PC-9 (cell line): ENCODE measurements around the gene MRPS25. TPM values are rescaled to one million over a fixed set of nuclear protein-coding genes. Genes with fewer than 3 reads are reported as not detected.

Experiments
- BruUV-seq: library from RNA; stranded (reverse); fragments of 400-500 nt; replicated peaks from 2 replicates; lab custom pipeline; 2021; lab: Mats Ljungman, UMichigan
- CTCF ChIA-PET: fragments of 300-600 bp; sonication (Branson Sonifier 250); formaldehyde crosslinking; loops from one replicate; lab custom pipeline; 2022; ENCODE audit warnings: antibody characterized with exemption; lab: Charles Lee
- POLR2A ChIA-PET: fragments of 300-600 bp; sonication (Branson Sonifier 250); formaldehyde crosslinking; loops from one replicate; lab custom pipeline; 2022; ENCODE audit warnings: antibody characterized with exemption; ENCODE audit not compliant: unreplicated experiment; lab: Charles Lee
- DNase-seq, 2 experiments: peaks; one replicate each; pipeline versions ENCODE4 v3.0.0 to v3.0.0-alpha.2; 2015 to 2022; ENCODE audit warnings: mixed read lengths in 1 of 2
- H2AFZ ChIP-seq: fragments of 200-600 bp; sonication (generic); 2 replicates; pipeline ENCODE4 v1.8.1; 2017; ENCODE audit warnings: antibody characterized with exemption
- H3F3A ChIP-seq: fragments of 200-600 bp; sonication (generic); 2 replicates; pipeline ENCODE4 v1.8.1; 2017; ENCODE audit warnings: antibody characterized with exemption, mild to moderate bottlenecking, low read depth; ENCODE audit not compliant: insufficient read depth
- H3K27ac ChIP-seq: fragments of 200-600 bp; sonication (generic); 2 replicates; pipeline ENCODE4 v1.6.1; 2016; ENCODE audit warnings: mixed run types
- H3K27me3 ChIP-seq: fragments of 200-600 bp; sonication (generic); 2 replicates; pipeline ENCODE4 v1.6.1; 2016; ENCODE audit warnings: low read depth, mixed run types; ENCODE audit not compliant: insufficient read depth
- H3K36me3 ChIP-seq: fragments of 200-600 bp; sonication (generic); 2 replicates; pipeline ENCODE4 v1.6.1; 2016; ENCODE audit warnings: low read depth, mixed run types
- H3K4me1 ChIP-seq: fragments of 200-600 bp; sonication (generic); replicated peaks from 2 replicates; pipeline ENCODE4 v1.6.1; 2016; ENCODE audit warnings: mixed run types; ENCODE audit not compliant: insufficient read depth
- H3K4me2 ChIP-seq: fragments of 200-600 bp; sonication (generic); 2 replicates; pipeline ENCODE4 v1.6.1; 2017; ENCODE audit warnings: mixed run types
- H3K4me3 ChIP-seq: fragments of 200-600 bp; sonication (generic); 2 replicates; pipeline ENCODE4 v1.6.1; 2016; ENCODE audit warnings: mixed run types
- H3K79me2 ChIP-seq: fragments of 200-600 bp; sonication (generic); 2 replicates; pipeline ENCODE4 v1.6.1; 2017; ENCODE audit warnings: low read depth, mixed run types
- H3K9me2 ChIP-seq: fragments of 200-600 bp; sonication (generic); 2 replicates; pipeline ENCODE4 v1.8.1; 2017; ENCODE audit warnings: mild to moderate bottlenecking; ENCODE audit not compliant: insufficient read depth
- H3K9me3 ChIP-seq: fragments of 200-600 bp; sonication (generic); 2 replicates; pipeline ENCODE4 v1.8.1; 2016; ENCODE audit warnings: low read depth; ENCODE audit not compliant: insufficient read depth
- H4K20me1 ChIP-seq: fragments of 200-600 bp; sonication (generic); 2 replicates; pipeline ENCODE4 v1.8.1; 2017; ENCODE audit not compliant: insufficient read depth
- EZH2 ChIP-seq: fragments of 200-600 bp; sonication (generic); IDR thresholded peaks from 2 replicates; pipeline ENCODE4 v1.8.0; 2017; ENCODE audit warnings: antibody characterized with exemption, low read depth
- intact Hi-C: fragments of 100-400 bp; cut with micrococcal nuclease; formaldehyde crosslinking; loops from one replicate; pipeline ENCODE4 v1.10.0; 2022; ENCODE audit not compliant: unreplicated experiment
- total RNA-seq: library from RNA; stranded (reverse); gene quantifications from 2 replicates; pipeline ENCODE4 v1.2.3, GENCODE V29; 2021
- TF ChIP-seq, protein P1 (sequence below): fragments of 200-600 bp; sonication (generic); conservative IDR thresholded peaks from 2 replicates; pipeline ENCODE4 v1.6.1; 2017; ENCODE audit warnings: mixed run types, antibody characterized with exemption, mild to moderate bottlenecking, moderate library complexity

The MRPS25 gene
- total RNA-seq, 1 experiment from 2014 or later = 47.8 TPM

DNA sequence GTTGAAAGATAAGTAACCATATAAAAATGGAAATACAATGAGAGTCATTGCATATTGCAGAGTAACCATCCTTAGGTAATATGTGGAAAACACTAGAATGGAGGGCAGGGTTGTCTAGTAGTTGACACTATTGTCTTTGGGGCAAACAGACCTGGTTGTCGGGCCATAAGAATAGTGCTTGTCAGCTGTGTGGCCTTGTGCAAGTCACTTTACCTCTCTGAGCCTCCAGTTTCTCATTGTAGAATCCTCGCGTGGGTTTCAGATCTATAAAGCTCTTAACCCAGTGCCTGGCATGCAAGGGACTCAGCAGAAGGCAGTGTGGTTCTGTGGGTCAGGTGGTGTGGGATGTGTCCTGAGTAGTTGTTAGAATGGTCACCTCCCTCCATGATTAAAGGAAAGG is 32.0 kb downstream of the MRPS25 start:
- BruUV-seq = no TSS peak
- H2AFZ ChIP-seq = no peak overlapping the region
- intact Hi-C loops = no loop called here

GRCh38 chr3:15032650-15033049 is 32.5 kb downstream of the MRPS25 start:
- no peak for DNase-seq
- H3K9me3 ChIP-seq = no peaks in the 10 kb centered on the region
- ChIA-PET POLR2A (no interaction called here), CTCF (no interaction called here)
- no peak overlapping the region for H3K4me3 ChIP-seq
- no TSS peak for BruUV-seq
- H3F3A ChIP-seq = no peaks in the 10 kb centered on the region; the same call in 1 of the 2 replicates
- H2AFZ ChIP-seq = no peak overlapping the region
- no peaks in the 10 kb centered on the region for H3K9me2 ChIP-seq
- H3K36me3 ChIP-seq = 0 out of 2 replicates have a peak, but pooled peaks cover 7% of the 10 kb centered on the region
- H3K27ac ChIP-seq = no peak overlapping the region
- no peaks in the 10 kb centered on the region for H4K20me1 ChIP-seq
- H3K4me2 ChIP-seq = no peak overlapping the region
- intact Hi-C loops = no loop called here
- H3K27me3 ChIP-seq = no peaks in the 10 kb centered on the region
- TF ChIP-seq, protein P1, sequence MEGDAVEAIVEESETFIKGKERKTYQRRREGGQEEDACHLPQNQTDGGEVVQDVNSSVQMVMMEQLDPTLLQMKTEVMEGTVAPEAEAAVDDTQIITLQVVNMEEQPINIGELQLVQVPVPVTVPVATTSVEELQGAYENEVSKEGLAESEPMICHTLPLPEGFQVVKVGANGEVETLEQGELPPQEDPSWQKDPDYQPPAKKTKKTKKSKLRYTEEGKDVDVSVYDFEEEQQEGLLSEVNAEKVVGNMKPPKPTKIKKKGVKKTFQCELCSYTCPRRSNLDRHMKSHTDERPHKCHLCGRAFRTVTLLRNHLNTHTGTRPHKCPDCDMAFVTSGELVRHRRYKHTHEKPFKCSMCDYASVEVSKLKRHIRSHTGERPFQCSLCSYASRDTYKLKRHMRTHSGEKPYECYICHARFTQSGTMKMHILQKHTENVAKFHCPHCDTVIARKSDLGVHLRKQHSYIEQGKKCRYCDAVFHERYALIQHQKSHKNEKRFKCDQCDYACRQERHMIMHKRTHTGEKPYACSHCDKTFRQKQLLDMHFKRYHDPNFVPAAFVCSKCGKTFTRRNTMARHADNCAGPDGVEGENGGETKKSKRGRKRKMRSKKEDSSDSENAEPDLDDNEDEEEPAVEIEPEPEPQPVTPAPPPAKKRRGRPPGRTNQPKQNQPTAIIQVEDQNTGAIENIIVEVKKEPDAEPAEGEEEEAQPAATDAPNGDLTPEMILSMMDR = no peak
- TF ChIP-seq EZH2 = no peak
- no peaks in the 10 kb centered on the region for H3K4me1 ChIP-seq
- no peaks in the 10 kb centered on the region for H3K79me2 ChIP-seq

More for the DNA sequence above, 32.0 kb downstream of the MRPS25 start:
- TF ChIP-seq, protein P1 = no peak
- TF ChIP-seq EZH2 = no peak
- DNase-seq = no peak
- Histone ChIP-seq H3F3A (no peaks in the 10 kb centered on the region; the same call in 1 of the 2 replicates), H3K79me2 (no peaks in the 10 kb centered on the region), H3K36me3 (0 out of 2 replicates have a peak, but pooled peaks cover 11% of the 10 kb centered on the region), H3K27ac (no peak overlapping the region), H3K4me1 (no peaks in the 10 kb centered on the region), H3K9me2 (no peaks in the 10 kb centered on the region), H3K9me3 (no peaks in the 10 kb centered on the region), H3K4me2 (no peak overlapping the region), H4K20me1 (no peaks in the 10 kb centered on the region), H3K27me3 (no peaks in the 10 kb centered on the region), H3K4me3 (no peak overlapping the region)
- ChIA-PET CTCF (no interaction called here), POLR2A (no interaction called here)

- Histone ChIP-seq H3K27ac (no peak overlapping the region), H3F3A (no peaks in the 10 kb centered on the region), H3K9me3 (no peaks in the 10 kb centered on the region), H3K4me2 (no peak overlapping the region), H2AFZ (no peak overlapping the region), H3K9me2 (no peaks in the 10 kb centered on the region), H3K27me3 (no peaks in the 10 kb centered on the region), H3K4me1 (no peaks in the 10 kb centered on the region), H3K36me3 (0 out of 2 replicates have a peak, but pooled peaks cover 12% of the 10 kb centered on the region), H3K79me2 (no peaks in the 10 kb centered on the region), H4K20me1 (no peaks in the 10 kb centered on the region), H3K4me3 (no peak overlapping the region)
- BruUV-seq = no TSS peak
- no peak for TF ChIP-seq EZH2
- TF ChIP-seq, protein P1 = no peak
- ChIA-PET CTCF (no interaction called here), POLR2A (interaction anchor here (0.7 kb wide), 1 partner anchor 39 kb away, joined by 3 read pairs; no protein-coding TSS in a partner anchor)
- no peak for DNase-seq
- intact Hi-C loops = no loop called here
These were observed 35.5 kb downstream of the MRPS25 start for GRCh38 chr3:15029625-15030024.
